A673 (cell line): ENCODE data around the gene ALPK3. TPM values are rescaled to one million over a fixed set of nuclear protein-coding genes. Genes with fewer than 3 reads are reported as not detected.

Source experiments
- BruUV-seq: library from RNA; stranded (reverse); fragments of 400-500 nt; replicated peaks from 2 replicates; lab custom pipeline; 2021; lab: Mats Ljungman, UMichigan
- CTCF ChIA-PET: fragments of 300-600 bp; sonication (Branson Sonifier 250); formaldehyde crosslinking; loops from one replicate; lab custom pipeline; 2022; ENCODE audit warnings: antibody characterized with exemption; lab: Charles Lee
- POLR2A ChIA-PET: fragments of 300-600 bp; sonication (Branson Sonifier 250); formaldehyde crosslinking; loops from one replicate; lab custom pipeline; 2022; ENCODE audit warnings: antibody characterized with exemption; ENCODE audit not compliant: low non-redundant PET; lab: Charles Lee
- DNase-seq: peaks from one replicate; pipeline ENCODE4 v3.0.0-alpha.2; 2015; ENCODE audit warnings: low spot score
- H3K27ac ChIP-seq: fragments of 200-600 bp; sonication (generic); 2 replicates; pipeline ENCODE4 v1.5.1; 2016; ENCODE audit warnings: mixed run types, low read depth, mild to moderate bottlenecking, mixed read lengths, antibody characterized with exemption, low read length; ENCODE audit not compliant: poor library complexity, severe bottlenecking
- H3K27me3 ChIP-seq: fragments of 200-600 bp; sonication (generic); replicated peaks from 2 replicates; pipeline ENCODE4 v1.6.1; 2017; ENCODE audit warnings: mixed run types, low read depth, mild to moderate bottlenecking, mixed read lengths, antibody characterized with exemption, low read length; ENCODE audit not compliant: insufficient read depth, poor library complexity
- H3K36me3 ChIP-seq: fragments of 200-600 bp; sonication (generic); 2 replicates; pipeline ENCODE4 v1.6.1; 2016; ENCODE audit warnings: mixed run types, mild to moderate bottlenecking, mixed read lengths, antibody characterized with exemption, low read length; ENCODE audit not compliant: insufficient read depth, poor library complexity, severe bottlenecking
- H3K4me1 ChIP-seq: fragments of 200-600 bp; sonication (generic); 2 replicates; pipeline ENCODE4 v1.6.1; 2017; ENCODE audit warnings: mixed run types, mild to moderate bottlenecking, mixed read lengths, antibody characterized with exemption, low read length; ENCODE audit not compliant: insufficient read depth, poor library complexity, severe bottlenecking
- H3K4me3 ChIP-seq: fragments of 200-600 bp; sonication (generic); 2 replicates; pipeline ENCODE4 v1.5.1; 2016; ENCODE audit warnings: low read depth, mixed run types, mild to moderate bottlenecking, mixed read lengths, low read length; ENCODE audit not compliant: poor library complexity, severe bottlenecking
- H3K9me3 ChIP-seq: fragments of 200-600 bp; sonication (generic); 2 replicates; pipeline ENCODE4 v1.6.1; 2016; ENCODE audit warnings: mixed run types, low read depth, mild to moderate bottlenecking, mixed read lengths, antibody characterized with exemption, low read length; ENCODE audit not compliant: poor library complexity, severe bottlenecking
- EZH2 ChIP-seq: fragments of 200-600 bp; sonication (generic); IDR thresholded peaks from 2 replicates; pipeline ENCODE4 v1.6.1; 2017; ENCODE audit warnings: borderline replicate concordance, low read depth, mild to moderate bottlenecking, mixed read lengths, antibody characterized with exemption, low read length; ENCODE audit not compliant: poor library complexity, severe bottlenecking
- intact Hi-C: fragments of 100-400 bp; cut with micrococcal nuclease; formaldehyde crosslinking; loops from one replicate; pipeline ENCODE4 v1.10.0; 2022; ENCODE audit not compliant: unreplicated experiment
- total RNA-seq: library from RNA; stranded (reverse); gene quantifications from 2 replicates; pipeline ENCODE4 v1.2.3, GENCODE V29; 2021
- TF ChIP-seq, protein P1 (sequence below): fragments of 300-800, 200-600 bp; sonication (generic); conservative IDR thresholded peaks from 2 replicates; pipeline ENCODE4 v1.5.1; 2017; ENCODE audit warnings: low read depth, mild to moderate bottlenecking, antibody characterized with exemption, low read length, moderate library complexity, mixed read lengths

Gene ALPK3
- total RNA-seq, 1 experiment from 2014 or later = 0.67 TPM

DNA sequence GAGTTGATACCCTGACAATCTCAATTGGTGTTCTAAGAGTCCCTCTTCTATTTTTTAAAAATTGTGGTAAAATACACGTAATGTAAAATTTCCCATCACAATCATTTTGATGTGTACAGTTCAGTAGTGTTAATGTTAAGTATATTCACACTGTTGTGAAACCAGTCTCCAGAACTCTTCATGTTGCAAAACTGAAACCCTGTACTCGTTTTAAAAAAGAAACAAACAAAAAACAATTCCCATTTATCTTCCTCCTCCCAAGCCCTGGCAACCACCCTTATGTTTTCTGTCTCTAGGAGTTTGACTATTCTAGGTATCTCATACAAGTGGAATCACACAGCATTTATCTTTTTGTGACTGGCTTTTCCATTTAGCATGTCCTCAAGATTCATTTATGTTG, 28.7 kb upstream of the ALPK3 start:
- no peaks in the 10 kb centered on the region for H3K9me3 ChIP-seq
- POLR2A ChIA-PET = no interaction called here
- no peaks in the 10 kb centered on the region for H3K27me3 ChIP-seq
- DNase-seq = no peak
- no peak overlapping the region for H3K27ac ChIP-seq
- no peak overlapping the region for H3K4me3 ChIP-seq
- H3K4me1 ChIP-seq = no peaks in the 10 kb centered on the region
- CTCF ChIA-PET = no interaction called here
- BruUV-seq = no TSS peak
- intact Hi-C loops = no loop called here
- TF ChIP-seq, protein P1, sequence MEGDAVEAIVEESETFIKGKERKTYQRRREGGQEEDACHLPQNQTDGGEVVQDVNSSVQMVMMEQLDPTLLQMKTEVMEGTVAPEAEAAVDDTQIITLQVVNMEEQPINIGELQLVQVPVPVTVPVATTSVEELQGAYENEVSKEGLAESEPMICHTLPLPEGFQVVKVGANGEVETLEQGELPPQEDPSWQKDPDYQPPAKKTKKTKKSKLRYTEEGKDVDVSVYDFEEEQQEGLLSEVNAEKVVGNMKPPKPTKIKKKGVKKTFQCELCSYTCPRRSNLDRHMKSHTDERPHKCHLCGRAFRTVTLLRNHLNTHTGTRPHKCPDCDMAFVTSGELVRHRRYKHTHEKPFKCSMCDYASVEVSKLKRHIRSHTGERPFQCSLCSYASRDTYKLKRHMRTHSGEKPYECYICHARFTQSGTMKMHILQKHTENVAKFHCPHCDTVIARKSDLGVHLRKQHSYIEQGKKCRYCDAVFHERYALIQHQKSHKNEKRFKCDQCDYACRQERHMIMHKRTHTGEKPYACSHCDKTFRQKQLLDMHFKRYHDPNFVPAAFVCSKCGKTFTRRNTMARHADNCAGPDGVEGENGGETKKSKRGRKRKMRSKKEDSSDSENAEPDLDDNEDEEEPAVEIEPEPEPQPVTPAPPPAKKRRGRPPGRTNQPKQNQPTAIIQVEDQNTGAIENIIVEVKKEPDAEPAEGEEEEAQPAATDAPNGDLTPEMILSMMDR = no peak
- TF ChIP-seq EZH2 = no peak
- peaks cover 23% of the 10 kb centered on the region for H3K36me3 ChIP-seq

- no peaks in the 10 kb centered on the region for H3K27me3 ChIP-seq
- no TSS peak for BruUV-seq
Measured at GRCh38 chr15:84789762-84790161, 27.4 kb upstream of the ALPK3 start.

DNA sequence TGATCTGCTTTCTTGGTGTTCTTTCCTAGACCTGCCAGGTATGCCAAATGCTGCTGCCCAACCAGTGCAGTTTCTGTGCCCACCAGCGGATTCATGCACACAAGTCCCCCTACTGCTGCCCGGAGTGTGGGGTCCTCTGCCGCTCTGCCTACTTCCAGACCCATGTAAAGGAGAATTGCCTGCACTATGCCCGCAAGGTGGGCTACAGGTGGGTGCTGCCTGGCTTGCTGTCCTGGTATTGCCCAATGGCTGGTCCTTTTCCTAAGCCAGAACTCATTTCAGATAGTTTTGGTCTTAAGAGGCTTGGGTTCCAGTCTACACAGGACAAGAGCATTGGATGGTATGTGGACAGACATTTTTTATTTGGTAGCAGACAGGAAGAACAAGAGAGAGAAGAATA, 26.5 kb upstream of the ALPK3 start:
- Histone ChIP-seq H3K9me3 (no peaks in the 10 kb centered on the region), H3K36me3 (peaks cover 9% of the 10 kb centered on the region), H3K27me3 (no peaks in the 10 kb centered on the region), H3K4me3 (no peak overlapping the region), H3K27ac (no peak overlapping the region), H3K4me1 (no peaks in the 10 kb centered on the region)
- intact Hi-C loops = no loop called here
- POLR2A ChIA-PET = interaction anchor here (0.6 to 0.7 kb wide), 2 partner anchors 29 to 77 kb away, joined by 4 to 17 read pairs; no protein-coding TSS in a partner anchor
- no peak for DNase-seq
- CTCF ChIA-PET = no interaction called here
- BruUV-seq = no TSS peak
- TF ChIP-seq, protein P1 = no peak
- TF ChIP-seq EZH2 = no peak

More at GRCh38 chr15:84789762-84790161, 27.4 kb upstream of the ALPK3 start:
- H3K9me3 ChIP-seq = no peaks in the 10 kb centered on the region
- H3K4me1 ChIP-seq = no peaks in the 10 kb centered on the region
- no peak for DNase-seq
- peaks cover 13% of the 10 kb centered on the region for H3K36me3 ChIP-seq
- no peak overlapping the region for H3K4me3 ChIP-seq
- intact Hi-C loops = no loop called here
- H3K27ac ChIP-seq = no peak overlapping the region
- ChIA-PET POLR2A (no interaction called here), CTCF (no interaction called here)
- TF ChIP-seq, protein P1 = no peak
- no peak for TF ChIP-seq EZH2
